GM13977 (cell line): ENCODE results near the gene PLSCR4.

ENCODE experiments used
- DNase-seq: peaks from one replicate; pipeline ENCODE4 v3.0.0; 2012; ENCODE audit warnings: low spot score
- in situ Hi-C: fragments of 300-500 bp; cut with MboI; formaldehyde crosslinking; loops from one replicate; pipeline ENCODE4 v1.12.0; 2022; ENCODE audit warnings: low sequenced_read_pairs, low pct_unique_long_range_greater_than_20kb, mixed read lengths, inconsistent platforms; ENCODE audit not compliant: unreplicated experiment
- TF ChIP-seq, protein P1 (sequence below): IDR thresholded peaks from 2 replicates; pipeline ENCODE4 v1.5.1; 2012; ENCODE audit warnings: mild to moderate bottlenecking, control low read depth; ENCODE audit not compliant: insufficient read depth; ENCODE audit errors: extremely low read depth, missing control alignments

PLSCR4 gene

DNA sequence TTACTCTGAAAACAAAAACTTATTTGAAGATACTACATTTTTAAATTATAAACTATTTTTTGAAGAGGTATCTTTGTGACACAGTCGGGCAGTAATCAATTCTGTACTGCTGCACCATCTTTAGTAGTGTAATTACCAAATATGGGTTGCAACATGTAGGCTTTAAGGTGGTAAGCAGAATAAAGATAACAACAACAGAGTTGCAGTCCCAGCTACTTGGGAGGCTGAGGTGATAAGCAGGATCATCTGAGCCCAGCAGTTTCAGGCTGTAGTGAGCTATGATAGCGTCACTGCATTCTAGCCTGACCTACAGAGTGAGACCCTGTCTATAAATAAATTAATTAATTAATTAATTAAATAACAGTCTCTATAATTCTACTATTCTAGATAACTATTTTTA is 95.9 kb downstream of the PLSCR4 start:
- TF ChIP-seq, protein P1, sequence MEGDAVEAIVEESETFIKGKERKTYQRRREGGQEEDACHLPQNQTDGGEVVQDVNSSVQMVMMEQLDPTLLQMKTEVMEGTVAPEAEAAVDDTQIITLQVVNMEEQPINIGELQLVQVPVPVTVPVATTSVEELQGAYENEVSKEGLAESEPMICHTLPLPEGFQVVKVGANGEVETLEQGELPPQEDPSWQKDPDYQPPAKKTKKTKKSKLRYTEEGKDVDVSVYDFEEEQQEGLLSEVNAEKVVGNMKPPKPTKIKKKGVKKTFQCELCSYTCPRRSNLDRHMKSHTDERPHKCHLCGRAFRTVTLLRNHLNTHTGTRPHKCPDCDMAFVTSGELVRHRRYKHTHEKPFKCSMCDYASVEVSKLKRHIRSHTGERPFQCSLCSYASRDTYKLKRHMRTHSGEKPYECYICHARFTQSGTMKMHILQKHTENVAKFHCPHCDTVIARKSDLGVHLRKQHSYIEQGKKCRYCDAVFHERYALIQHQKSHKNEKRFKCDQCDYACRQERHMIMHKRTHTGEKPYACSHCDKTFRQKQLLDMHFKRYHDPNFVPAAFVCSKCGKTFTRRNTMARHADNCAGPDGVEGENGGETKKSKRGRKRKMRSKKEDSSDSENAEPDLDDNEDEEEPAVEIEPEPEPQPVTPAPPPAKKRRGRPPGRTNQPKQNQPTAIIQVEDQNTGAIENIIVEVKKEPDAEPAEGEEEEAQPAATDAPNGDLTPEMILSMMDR, result no peak
- in situ Hi-C loops, result no loop called here
- DNase-seq, result no peak

DNA sequence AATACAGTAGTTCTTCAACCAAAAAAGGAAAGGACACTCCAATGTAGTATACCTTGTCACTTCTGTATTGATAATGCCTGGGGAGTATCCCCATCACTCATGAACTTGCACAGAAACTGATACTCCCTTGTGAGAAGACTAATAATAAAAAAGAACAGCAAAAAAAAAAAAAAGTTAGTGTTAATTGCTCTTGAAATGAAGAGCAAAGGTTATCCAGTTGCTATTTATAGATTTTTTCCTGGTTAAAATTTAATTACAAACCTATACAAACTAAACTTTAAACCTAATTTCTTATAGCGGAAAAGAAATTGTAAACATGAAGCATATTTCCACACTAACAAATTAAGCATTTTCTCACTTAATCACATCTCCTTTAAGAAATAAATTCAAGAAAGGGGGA is 96.6 kb downstream of the PLSCR4 start:
- TF ChIP-seq, protein P1, result no peak
- in situ Hi-C loops, result no loop called here
- no peak for DNase-seq

DNA sequence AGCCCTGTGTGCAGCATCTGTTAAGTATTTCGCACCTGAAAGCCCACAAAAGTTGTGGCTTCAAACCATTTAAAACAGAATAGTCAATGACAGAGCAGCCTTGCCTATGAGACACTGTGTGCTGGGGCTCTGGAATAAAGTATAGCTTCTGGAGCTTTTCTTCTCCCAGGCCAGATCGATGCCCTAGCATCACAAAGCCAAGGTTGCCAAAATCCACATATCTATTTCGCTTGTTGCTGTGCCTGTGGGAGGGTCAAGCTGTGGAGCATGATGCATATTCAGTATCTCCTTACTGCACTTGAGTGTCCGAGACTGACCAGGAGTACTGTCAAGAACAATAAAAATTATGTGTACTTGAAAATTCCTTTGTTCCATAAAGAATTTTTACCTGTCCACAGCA is 97.5 kb downstream of the PLSCR4 start:
- in situ Hi-C loops, result no loop called here
- TF ChIP-seq, protein P1, result no peak
- DNase-seq, result no peak

DNA sequence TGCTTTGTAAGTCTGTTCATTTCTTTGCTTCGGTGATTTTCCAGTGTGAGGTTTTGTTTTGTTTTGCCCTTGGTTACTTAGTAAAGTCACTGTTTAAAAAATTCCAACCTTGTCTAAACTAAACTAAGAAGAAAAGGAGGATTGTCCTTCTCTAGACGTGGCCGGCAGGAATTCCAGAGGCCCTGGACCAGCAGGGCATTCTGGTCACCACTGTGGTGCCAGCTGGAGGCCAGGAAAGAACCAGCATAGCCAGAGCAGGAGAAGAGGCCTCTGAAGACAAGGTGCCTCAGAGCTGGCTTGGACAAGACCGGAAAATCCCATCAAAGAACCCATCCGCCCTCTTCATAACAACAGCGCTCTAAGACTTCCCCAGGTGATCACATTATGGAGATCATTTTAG is 98.1 kb downstream of the PLSCR4 start:
- in situ Hi-C loops, result no loop called here
- DNase-seq, result no peak
- TF ChIP-seq, protein P1, result no peak

DNA sequence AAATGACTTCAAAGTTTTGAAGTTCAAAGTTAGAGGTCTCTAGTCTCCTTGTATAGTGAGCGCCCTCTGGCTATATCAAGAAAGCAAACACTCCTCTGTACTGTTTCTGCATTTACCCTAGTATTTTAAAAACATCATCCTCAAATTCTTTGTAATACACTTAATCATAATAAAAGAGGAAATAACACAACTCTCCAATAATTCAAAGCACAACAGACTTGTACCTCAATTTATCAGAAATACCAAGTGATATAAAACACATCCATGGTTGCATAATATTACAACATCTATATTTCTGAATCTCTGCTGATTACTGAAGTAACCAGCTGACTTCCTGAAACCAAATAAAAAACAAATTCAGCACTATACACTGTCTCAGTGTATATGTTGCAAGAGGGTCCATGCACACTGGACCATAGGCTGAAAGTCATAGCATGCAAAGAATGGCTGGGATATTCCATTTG is 102.4 kb downstream of the PLSCR4 start:
- no peak for DNase-seq
- in situ Hi-C loops, result no loop called here
- TF ChIP-seq, protein P1, result no peak

DNA sequence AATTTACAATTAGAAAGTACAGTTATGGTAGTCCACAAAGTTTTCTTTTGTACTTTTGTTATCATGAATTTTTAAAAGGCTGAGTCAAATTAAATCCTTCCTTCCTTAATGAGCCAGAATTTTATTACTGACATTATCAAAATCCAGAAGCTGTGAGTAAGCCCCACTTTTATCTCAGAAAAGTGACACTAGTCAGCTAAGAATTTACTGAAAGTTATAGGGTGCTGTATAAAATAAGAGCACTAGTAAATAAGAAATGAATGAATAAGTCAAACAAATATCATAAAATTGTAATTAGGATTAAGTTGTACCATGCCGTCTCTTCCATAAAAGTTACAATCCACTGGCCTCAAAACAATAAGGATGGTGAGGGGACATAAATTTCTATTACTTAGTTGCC is 105.3 kb downstream of the PLSCR4 start:
- TF ChIP-seq, protein P1, result no peak
- in situ Hi-C loops, result no loop called here
- DNase-seq, result no peak

DNA sequence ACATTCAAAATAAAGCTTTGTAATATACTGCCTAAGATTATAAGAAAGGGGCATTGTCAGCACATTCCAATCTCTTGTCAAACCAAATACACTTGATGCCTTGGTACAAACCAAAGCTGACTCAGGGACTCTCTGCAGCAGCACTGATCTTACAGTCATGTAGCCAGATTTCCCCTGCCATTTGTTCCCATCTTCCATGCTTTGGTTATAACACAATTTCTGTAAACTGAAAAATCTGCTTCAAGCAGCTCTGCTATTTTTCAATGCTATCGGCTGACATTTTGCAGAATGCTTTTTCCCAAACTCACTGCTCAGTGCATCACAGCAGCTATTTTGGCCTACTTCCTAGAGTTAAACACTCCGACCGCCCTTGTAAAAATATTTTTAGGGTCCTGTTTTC is 108.1 kb downstream of the PLSCR4 start:
- no peak for DNase-seq
- TF ChIP-seq, protein P1, result no peak
- in situ Hi-C loops, result no loop called here
